GM12878 (cell line): ENCODE results near the gene ADAMTS3. TPM values are rescaled to one million over a fixed set of nuclear protein-coding genes. Genes with fewer than 3 reads are reported as not detected.

ENCODE experiments used
- ATAC-seq: fragments of 200-7000 bp; cut with Tn5 transposase; 3 replicates; pipeline ENCODE4 v1.9.1; 2020; ENCODE audit warnings: mild to moderate bottlenecking, moderate library complexity
- BruUV-seq: library from RNA; stranded (reverse); fragments of 400-500 nt; replicated peaks from 2 replicates; lab custom pipeline; 2021; lab: Mats Ljungman, UMichigan
- CTCF ChIA-PET: fragments of 300-600 bp; sonication (Branson Sonifier 250); formaldehyde crosslinking; extraction: SDS; loops from one replicate; lab custom pipeline; 2021; ENCODE audit warnings: inconsistent platforms; lab: Yijun Ruan, JAX
- POLR2A ChIA-PET: fragments of 350-600 bp; formaldehyde crosslinking; extraction: SDS; loops from one replicate; lab custom pipeline; 2021; ENCODE audit warnings: inconsistent platforms; lab: Charles Lee
- RAD21 ChIA-PET: fragments of 300-600 bp; sonication (Branson Sonifier 250); formaldehyde crosslinking; loops from one replicate; lab custom pipeline; 2023; ENCODE audit warnings: antibody characterized with exemption; ENCODE audit not compliant: unreplicated experiment; lab: Charles Lee
- SMC1A ChIA-PET: fragments of 300-600 bp; sonication (Branson Sonifier 250); formaldehyde crosslinking; loops from one replicate; lab custom pipeline; 2023; ENCODE audit not compliant: unreplicated experiment, uncharacterized antibody; lab: Charles Lee
- DNase-seq: peaks from one replicate; pipeline ENCODE4 v3.0.0-alpha.2; 2011; ENCODE audit warnings: low read depth, low spot score
- FAIRE-seq: peaks from 3 replicates; lab custom pipeline; 2011; peaks lifted over from hg19 to GRCh38; lab: Jason Lieb, UNC
- H2AFZ ChIP-seq: 2 replicates; pipeline ENCODE4 v1.6.0; 2011; ENCODE audit warnings: low read depth, low read length, control low read depth; ENCODE audit not compliant: control insufficient read depth
- H3K27ac ChIP-seq: 2 replicates; pipeline ENCODE4 v1.5.1; 2011; ENCODE audit warnings: control low read depth; ENCODE audit not compliant: control insufficient read depth, insufficient read depth
- H3K27me3 ChIP-seq, 2 experiments: replicated peaks in 1 of 2; 2 replicates each; pipeline versions ENCODE4 v1.6.0 to v1.6.1; 2011; ENCODE audit warnings: low read length in 1 of 2; ENCODE audit not compliant: control insufficient read depth in 2 of 2, insufficient read depth in 2 of 2
- H3K36me3 ChIP-seq, 2 experiments: 2 replicates each; pipeline ENCODE4 v1.5.1; 2011; ENCODE audit warnings: low read length in 1 of 2; ENCODE audit not compliant: control insufficient read depth in 2 of 2, insufficient read depth in 2 of 2
- H3K4me1 ChIP-seq: 2 replicates; pipeline ENCODE4 v1.6.1; 2011; ENCODE audit warnings: mild to moderate bottlenecking, low read length, moderate library complexity, mixed read lengths; ENCODE audit not compliant: control insufficient read depth, insufficient read depth
- H3K4me2 ChIP-seq: 2 replicates; pipeline ENCODE4 v1.6.0; 2011; ENCODE audit warnings: control low read depth; ENCODE audit not compliant: control insufficient read depth, insufficient read depth
- H3K4me3 ChIP-seq: fragments of 200-600 bp; sonication (generic); 2 replicates; pipeline ENCODE4 v1.5.1; 2016
- H3K79me2 ChIP-seq: 2 replicates; pipeline ENCODE4 v1.6.0; 2011; ENCODE audit warnings: low read length; ENCODE audit not compliant: control insufficient read depth, insufficient read depth
- H3K9ac ChIP-seq: 2 replicates; pipeline ENCODE4 v1.8.0; 2011; ENCODE audit warnings: low read length, control low read depth, mixed read lengths; ENCODE audit not compliant: control insufficient read depth, insufficient read depth
- H3K9me3 ChIP-seq: replicated peaks from 3 replicates; pipeline ENCODE4 v1.5.1; 2011; ENCODE audit warnings: mild to moderate bottlenecking, low read length; ENCODE audit not compliant: control insufficient read depth, insufficient read depth
- H4K20me1 ChIP-seq: 2 replicates; pipeline ENCODE4 v1.6.0; 2011; ENCODE audit not compliant: control insufficient read depth, insufficient read depth
- NR2C1 ChIP-seq: fragments of 450-650 bp; IDR thresholded peaks from 2 replicates; pipeline ENCODE4 v1.6.1; 2017; ENCODE audit warnings: antibody characterized with exemption, mild to moderate bottlenecking, moderate library complexity
- POLR2AphosphoS2 ChIP-seq: IDR thresholded peaks from 2 replicates; pipeline ENCODE4 v1.6.1; 2011; ENCODE audit warnings: low read depth, mild to moderate bottlenecking, low read length, improper control_type of control experiment, moderate library complexity
- RELA ChIP-seq: fragments of 450-650 bp; IDR thresholded peaks from 2 replicates; pipeline ENCODE4 v1.8.0; 2014; ENCODE audit warnings: borderline replicate concordance; ENCODE audit not compliant: partially characterized antibody
- USF2 ChIP-seq: IDR thresholded peaks from 2 replicates; pipeline ENCODE4 v1.6.1; 2011; ENCODE audit warnings: low read depth, low read length, improper control_type of control experiment, borderline replicate concordance
- ZBTB11 ChIP-seq: fragments of 450-650 bp; formaldehyde crosslinking; IDR thresholded peaks from 2 replicates; pipeline ENCODE4 v1.5.0; 2022; ENCODE audit warnings: mild to moderate bottlenecking, missing genetic modification characterization
- ZNF384 ChIP-seq: IDR thresholded peaks from 2 replicates; pipeline ENCODE4 v1.6.1; 2012; ENCODE audit warnings: low read depth, mild to moderate bottlenecking, low read length, improper control_type of control experiment, borderline replicate concordance
- ZNF592 ChIP-seq: fragments of 450-650 bp; IDR thresholded peaks from 2 replicates; pipeline ENCODE4 v1.6.1; 2017; ENCODE audit warnings: mild to moderate bottlenecking, moderate library complexity
- WGBS: methylation state at CpG from one replicate; pipeline ENCODE4 v1.1.6; 2016; ENCODE audit warnings: low lambda C conversion rate; ENCODE audit not compliant: insufficient replicate concordance, insufficient coverage; ENCODE audit errors: missing lambda C conversion rate; 5-methylcytosine and 5-hydroxymethylcytosine counted together
- in situ Hi-C: fragments of 300-500 bp; cut with MboI; formaldehyde crosslinking; loops from 9 replicates; pipeline ENCODE4 v1.14.3; 2018; ENCODE audit warnings: mixed read lengths
- intact Hi-C: fragments of 100-400 bp; cut with micrococcal nuclease; formaldehyde crosslinking; loops from one replicate; pipeline ENCODE4 v1.14.2; 2022; ENCODE audit not compliant: unreplicated experiment
- polyA plus RNA-seq, 11 experiments: library from polyadenylated mRNA; depleted of rRNA in 4 of 11; unstranded in 6 of 11; stranded (reverse) in 5 of 11; fragments of >200 nt; fragmentation: Nextera tagmentation in 4 of 11; fragmentation: Illumina TruSeq in 1 of 11; extraction: Ambion mirVana in 4 of 11; extraction: Trizol in 1 of 11; gene quantifications; 1 replicate in 1 of 11; 2 replicates in 10 of 11; pipeline versions ENCODE4 v1.2.1 to v1.2.3, GENCODE V29; 2011 to 2016; ENCODE audit warnings: inconsistent platforms in 2 of 11, missing spikeins in 2 of 11, low read depth in 1 of 11
- total RNA-seq, 4 experiments: library from RNA; depleted of rRNA in 3 of 4; stranded (reverse); fragments of >200 nt in 3 of 4; fragmentation: Illumina TruSeq in 1 of 4; extraction: Trizol in 1 of 4; gene quantifications; 2 replicates each; pipeline versions ENCODE4 v1.2.1 to v1.2.3, GENCODE V29; 2013 to 2021

ADAMTS3 gene
- total and polyA plus RNA-seq, 10 of the 15 experiments (the other 5 are each of a cell fraction or from before 2014, with no cell fraction given), result under 0.01 to 0.07 (median 0.02) TPM; not detected in 6

GRCh38 chr4:72587334-72587733 lies 18.3 kb upstream of the ADAMTS3 start (continued):
- TF ChIP-seq ZBTB11 (CRISPR knock-in tag) (no peak), RELA (no peak), NR2C1 (no peak)

DNA sequence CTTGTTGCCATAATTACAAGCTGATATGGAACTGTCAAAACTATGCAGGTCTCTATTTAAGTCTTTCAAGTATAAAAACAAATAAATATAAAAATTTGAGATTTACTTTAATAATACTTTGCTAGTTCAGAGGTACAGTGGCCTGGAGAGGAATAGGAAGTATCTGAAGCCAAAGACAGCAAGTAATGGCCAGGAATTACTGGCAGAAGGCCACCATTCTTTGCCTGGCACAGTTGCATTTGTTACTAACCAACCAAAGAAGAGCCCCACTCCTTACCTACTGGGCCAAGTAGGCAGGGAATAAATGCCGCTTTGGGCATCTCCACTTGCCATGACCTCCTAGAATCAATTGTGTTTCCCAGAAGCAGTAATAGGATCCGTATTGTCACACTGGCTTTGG lies 13.8 kb upstream of the ADAMTS3 start:
- intact Hi-C loops, result no loop called here
- no peaks in the 10 kb centered on the region for H3K27me3 ChIP-seq
- RAD21 ChIA-PET, result no interaction called here
- no peak for DNase-seq
- H4K20me1 ChIP-seq, result no peaks in the 10 kb centered on the region
- no peaks in the 10 kb centered on the region for H3K79me2 ChIP-seq
- no peak overlapping the region for H3K4me3 ChIP-seq
- no peak overlapping the region for H3K27ac ChIP-seq
- no peak overlapping the region for H2AFZ ChIP-seq
- WGBS, result 0% methylated on average over 2 of the region's 2 CpGs
- no peak for TF ChIP-seq USF2
- no peak for TF ChIP-seq ZNF592
- no peak for TF ChIP-seq POLR2AphosphoS2
- TF ChIP-seq ZNF384, result no peak
- ATAC-seq, result no peak
- in situ Hi-C loops, result no loop called here
- CTCF ChIA-PET, result no interaction called here
- H3K9me3 ChIP-seq, result no peaks in the 10 kb centered on the region
- H3K9ac ChIP-seq, result no peak overlapping the region
- no peak overlapping the region for H3K4me2 ChIP-seq
- SMC1A ChIA-PET, result no interaction called here
- no TSS peak for BruUV-seq
- H3K4me1 ChIP-seq, result no peaks in the 10 kb centered on the region
- H3K36me3 ChIP-seq, result no peaks in the 10 kb centered on the region
- no peak for FAIRE-seq
- POLR2A ChIA-PET, result no interaction called here
